ENCODE measurements around the gene FAM107B.
A peak's percentile ranks its signal among the peaks of the same experiment; 100 is the strongest.
"Not testable (repeated sequence)": the region's sequence is repeated elsewhere in the genome, so short reads cannot be mapped to it uniquely, and the experiment has no call there.

FAM107B gene

DNA sequence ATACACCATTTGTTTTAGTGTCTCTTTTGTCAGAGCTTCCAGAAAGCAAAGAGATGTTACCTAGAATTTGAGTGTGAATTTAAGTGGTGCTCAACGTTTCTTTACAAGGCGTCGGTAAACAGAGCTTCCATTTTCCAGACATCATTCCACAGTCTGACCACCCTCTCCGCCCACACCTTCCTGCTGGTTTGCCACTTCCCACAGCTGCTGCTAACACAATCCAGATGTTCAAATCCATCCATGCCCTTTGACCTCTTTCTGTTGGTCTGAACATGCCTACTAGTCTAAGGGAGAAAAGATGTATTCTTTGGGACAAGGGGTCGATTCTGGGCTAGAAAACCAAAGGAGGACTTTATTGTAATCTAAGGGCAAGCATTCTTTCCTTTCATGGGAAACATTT lies 86.1 kb downstream of the FAM107B start:
- H3K4me3 ChIP-seq (ENCODE audit: low read length) = no peak overlapping the region
- no peak overlapping the region for H3K27ac ChIP-seq (ENCODE audit: low read depth, low read length)
- H3K36me3 ChIP-seq (ENCODE audit: insufficient read depth, low read length) = no peaks in the 10 kb centered on the region
- H3K27me3 ChIP-seq (ENCODE audit: insufficient read depth, low read length) = no peaks in the 10 kb centered on the region
- H3K4me1 ChIP-seq (ENCODE audit: insufficient read depth, low read length) = no peaks in the 10 kb centered on the region
- 91% methylated on average over 5 of the region's 5 CpGs for WGBS
- no peak overlapping the region for H3K9ac ChIP-seq (ENCODE audit: low read depth, low read length)
- no peaks in the 10 kb centered on the region for H3K9me3 ChIP-seq (ENCODE audit: insufficient read depth, low read depth, low read length)

DNA sequence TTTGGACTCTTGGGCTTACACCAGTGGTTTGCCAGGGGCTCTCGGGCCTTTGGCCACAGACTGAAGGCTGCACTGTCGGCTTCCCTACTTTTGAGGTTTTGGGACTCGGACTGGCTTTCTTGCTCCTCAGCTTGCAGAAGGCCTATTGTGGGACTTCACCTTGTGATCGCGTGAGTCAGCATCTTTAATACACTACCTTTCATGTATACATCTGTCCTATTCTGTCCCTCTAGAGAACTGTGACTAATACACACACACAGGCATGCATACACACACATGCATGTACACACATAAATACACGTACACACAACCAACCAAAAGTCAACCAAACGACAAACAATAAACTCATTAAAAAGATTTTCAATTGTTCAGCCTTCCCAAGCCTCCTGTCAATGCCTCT lies 86.5 kb downstream of the FAM107B start:
- H3K4me3 ChIP-seq (ENCODE audit: low read length); H3K27me3 ChIP-seq (ENCODE audit: insufficient read depth, low read length); H3K27ac ChIP-seq (ENCODE audit: low read depth, low read length); H3K4me1 ChIP-seq (ENCODE audit: insufficient read depth, low read length); H3K9ac ChIP-seq (ENCODE audit: low read depth, low read length); H3K36me3 ChIP-seq (ENCODE audit: insufficient read depth, low read length); H3K9me3 ChIP-seq (ENCODE audit: insufficient read depth, low read depth, low read length): not testable (repeated sequence)
- 94% methylated on average over 7 of the region's 7 CpGs for WGBS

DNA sequence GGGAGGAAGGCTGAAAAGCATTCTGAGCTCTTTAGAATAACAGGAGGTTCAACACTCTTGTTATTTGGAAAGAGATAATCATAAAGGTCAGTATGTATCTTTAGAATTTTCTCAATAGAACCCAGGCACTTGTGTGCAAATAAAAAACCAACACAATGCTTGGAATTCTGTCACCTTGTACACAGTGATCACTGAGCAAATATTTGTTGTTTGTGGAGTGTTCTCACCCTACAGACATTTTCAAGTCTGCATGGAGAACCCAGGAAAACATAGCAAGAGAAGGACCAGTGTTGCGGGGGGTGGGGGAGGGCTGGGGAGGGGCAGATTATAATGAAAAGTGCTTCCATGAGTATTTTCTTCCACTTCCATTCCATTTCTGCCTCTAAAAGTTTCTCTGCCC lies 87.4 kb downstream of the FAM107B start:
- H3K9ac ChIP-seq (ENCODE audit: low read depth, low read length) = no peak overlapping the region
- no CpG with 5 or more reads among the region's 1 CpG for WGBS
- no peaks in the 10 kb centered on the region for H3K4me1 ChIP-seq (ENCODE audit: insufficient read depth, low read length)
- no peaks in the 10 kb centered on the region for H3K9me3 ChIP-seq (ENCODE audit: insufficient read depth, low read depth, low read length)
- H3K36me3 ChIP-seq (ENCODE audit: insufficient read depth, low read length) = no peaks in the 10 kb centered on the region
- no peaks in the 10 kb centered on the region for H3K27me3 ChIP-seq (ENCODE audit: insufficient read depth, low read length)
- no peak overlapping the region for H3K4me3 ChIP-seq (ENCODE audit: low read length)
- H3K27ac ChIP-seq (ENCODE audit: low read depth, low read length) = no peak overlapping the region

DNA sequence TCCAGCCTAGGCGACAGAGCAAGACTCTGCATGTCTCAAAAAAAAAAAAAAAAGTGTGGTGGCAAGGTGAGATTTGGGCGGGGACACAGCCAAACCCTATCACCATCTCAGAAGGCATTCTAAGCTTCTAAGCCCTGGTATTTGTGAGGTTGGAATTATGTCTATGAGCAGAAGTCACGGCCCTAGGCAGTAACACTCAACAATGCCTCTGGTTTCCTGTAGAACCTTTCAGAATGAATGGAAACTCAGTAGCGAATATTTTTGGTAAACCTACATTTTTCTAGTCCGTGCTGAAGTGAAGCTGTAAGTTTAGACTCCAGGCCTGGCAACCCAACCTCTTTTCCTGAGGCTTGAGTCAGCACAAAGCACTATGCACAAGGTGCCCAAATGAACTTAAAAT lies 88.3 kb downstream of the FAM107B start:
- Histone ChIP-seq H3K4me1 (ENCODE audit: insufficient read depth, low read length) (no peaks in the 10 kb centered on the region), H3K27ac (ENCODE audit: low read depth, low read length) (no peak overlapping the region), H3K9me3 (ENCODE audit: insufficient read depth, low read depth, low read length) (no peaks in the 10 kb centered on the region), H3K9ac (ENCODE audit: low read depth, low read length) (no peak overlapping the region), H3K4me3 (ENCODE audit: low read length) (no peak overlapping the region), H3K36me3 (ENCODE audit: insufficient read depth, low read length) (no peaks in the 10 kb centered on the region), H3K27me3 (ENCODE audit: insufficient read depth, low read length) (no peaks in the 10 kb centered on the region)
- WGBS = 96% methylated on average over 5 of the region's 5 CpGs

DNA sequence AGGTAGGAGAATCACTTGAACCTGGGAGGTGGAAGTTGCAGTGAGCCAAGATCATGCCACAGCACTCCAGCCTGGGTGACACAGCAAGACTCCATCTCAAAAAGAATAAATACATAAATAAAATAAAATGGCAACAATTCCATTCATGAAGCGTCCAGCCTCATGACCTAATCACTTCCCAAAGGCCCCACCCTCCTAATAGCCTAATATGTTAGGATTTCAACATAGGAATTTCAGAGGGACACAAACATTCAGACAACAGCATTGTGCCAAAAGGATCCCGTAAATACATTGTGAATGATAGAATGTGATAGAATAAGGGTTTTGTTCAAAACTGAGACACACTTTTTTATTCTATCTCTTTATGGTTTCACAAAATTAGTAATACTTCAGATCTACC lies 90.3 kb downstream of the FAM107B start:
- H3K27ac ChIP-seq (ENCODE audit: low read depth, low read length) = no peak overlapping the region
- no peaks in the 10 kb centered on the region for H3K4me1 ChIP-seq (ENCODE audit: insufficient read depth, low read length)
- WGBS = 77% methylated on average over 2 of the region's 2 CpGs
- no peaks in the 10 kb centered on the region for H3K9me3 ChIP-seq (ENCODE audit: insufficient read depth, low read depth, low read length)
- no peak overlapping the region for H3K4me3 ChIP-seq (ENCODE audit: low read length)
- no peaks in the 10 kb centered on the region for H3K27me3 ChIP-seq (ENCODE audit: insufficient read depth, low read length)
- no peak overlapping the region for H3K9ac ChIP-seq (ENCODE audit: low read depth, low read length)
- no peaks in the 10 kb centered on the region for H3K36me3 ChIP-seq (ENCODE audit: insufficient read depth, low read length)

DNA sequence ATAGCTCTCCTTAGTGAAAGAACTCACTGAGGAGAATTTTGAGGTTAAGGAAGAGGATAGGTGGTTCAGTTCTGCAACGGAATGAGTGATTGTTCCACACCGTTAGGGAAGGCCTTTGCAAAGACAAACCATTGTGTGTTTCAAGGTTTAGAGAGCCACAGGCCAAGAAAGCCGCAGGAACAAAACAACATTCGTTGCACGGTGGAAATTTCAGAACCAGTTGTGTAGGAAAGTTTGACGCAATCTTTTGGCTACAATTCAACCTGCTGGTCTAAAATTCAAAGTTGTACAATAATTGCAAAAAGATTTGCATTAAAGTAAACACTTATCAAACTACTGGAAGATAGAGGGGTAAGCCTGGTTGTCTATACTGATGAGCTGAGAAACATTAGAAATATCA lies 91.4 kb downstream of the FAM107B start:
- Histone ChIP-seq H3K4me3 (ENCODE audit: low read length) (no peak overlapping the region), H3K4me1 (ENCODE audit: insufficient read depth, low read length) (no peaks in the 10 kb centered on the region), H3K27me3 (ENCODE audit: insufficient read depth, low read length) (no peaks in the 10 kb centered on the region), H3K9me3 (ENCODE audit: insufficient read depth, low read depth, low read length) (no peaks in the 10 kb centered on the region), H3K27ac (ENCODE audit: low read depth, low read length) (no peak overlapping the region), H3K9ac (ENCODE audit: low read depth, low read length) (no peak overlapping the region), H3K36me3 (ENCODE audit: insufficient read depth, low read length) (no peaks in the 10 kb centered on the region)
- WGBS = 92% methylated on average over 6 of the region's 6 CpGs

DNA sequence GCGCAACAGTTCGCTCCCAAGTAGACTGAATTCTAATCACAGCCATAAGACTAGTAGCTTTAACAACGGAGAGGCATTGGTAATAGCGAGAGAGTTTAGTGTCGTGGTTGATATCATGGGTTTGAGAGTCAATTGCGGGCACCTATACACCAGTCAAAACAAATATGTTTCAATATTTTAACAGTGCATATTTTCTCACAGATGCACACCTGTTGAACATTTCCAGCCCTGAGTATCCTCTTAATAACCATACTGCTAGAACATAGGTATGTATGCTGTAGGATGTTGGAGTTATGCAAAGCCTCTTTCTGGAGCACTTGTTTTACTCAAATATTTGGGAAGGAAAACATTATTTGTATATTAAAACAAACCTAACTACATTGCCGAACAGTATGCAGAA lies 92.9 kb downstream of the FAM107B start:
- H3K36me3 ChIP-seq (ENCODE audit: insufficient read depth, low read length) = no peaks in the 10 kb centered on the region
- no peak overlapping the region for H3K9ac ChIP-seq (ENCODE audit: low read depth, low read length)
- H3K4me1 ChIP-seq (ENCODE audit: insufficient read depth, low read length) = no peaks in the 10 kb centered on the region
- no peak overlapping the region for H3K27ac ChIP-seq (ENCODE audit: low read depth, low read length)
- no peaks in the 10 kb centered on the region for H3K9me3 ChIP-seq (ENCODE audit: insufficient read depth, low read depth, low read length)
- no peaks in the 10 kb centered on the region for H3K27me3 ChIP-seq (ENCODE audit: insufficient read depth, low read length)
- H3K4me3 ChIP-seq (ENCODE audit: low read length) = no peak overlapping the region
- 99% methylated on average over 7 of the region's 7 CpGs for WGBS

DNA sequence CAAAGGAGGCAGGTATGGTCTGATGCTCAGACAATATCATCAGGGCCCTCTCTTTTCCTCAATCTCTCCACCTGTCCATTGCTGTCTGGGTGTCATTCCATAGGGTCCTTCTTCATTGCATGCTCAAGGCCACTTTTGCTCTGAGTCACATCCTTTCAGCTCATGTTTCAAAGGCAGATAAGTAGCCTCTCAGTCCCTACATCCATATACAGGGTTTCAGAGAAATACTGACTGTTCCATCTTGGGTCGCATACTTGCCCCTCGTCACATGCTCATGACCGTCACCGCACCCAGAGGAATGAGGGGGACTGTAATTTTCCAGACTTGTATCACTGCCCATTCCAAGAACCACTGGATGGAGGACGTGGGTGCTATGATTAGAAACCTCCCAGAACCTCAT lies 93.4 kb downstream of the FAM107B start:
- Histone ChIP-seq H3K36me3 (ENCODE audit: insufficient read depth, low read length) (no peaks in the 10 kb centered on the region), H3K4me1 (ENCODE audit: insufficient read depth, low read length) (no peaks in the 10 kb centered on the region), H3K9ac (ENCODE audit: low read depth, low read length) (no peak overlapping the region), H3K9me3 (ENCODE audit: insufficient read depth, low read depth, low read length) (no peaks in the 10 kb centered on the region), H3K27me3 (ENCODE audit: insufficient read depth, low read length) (no peaks in the 10 kb centered on the region), H3K27ac (ENCODE audit: low read depth, low read length) (no peak overlapping the region), H3K4me3 (ENCODE audit: low read length) (no peak overlapping the region)
- 96% methylated on average over 5 of the region's 5 CpGs for WGBS

DNA sequence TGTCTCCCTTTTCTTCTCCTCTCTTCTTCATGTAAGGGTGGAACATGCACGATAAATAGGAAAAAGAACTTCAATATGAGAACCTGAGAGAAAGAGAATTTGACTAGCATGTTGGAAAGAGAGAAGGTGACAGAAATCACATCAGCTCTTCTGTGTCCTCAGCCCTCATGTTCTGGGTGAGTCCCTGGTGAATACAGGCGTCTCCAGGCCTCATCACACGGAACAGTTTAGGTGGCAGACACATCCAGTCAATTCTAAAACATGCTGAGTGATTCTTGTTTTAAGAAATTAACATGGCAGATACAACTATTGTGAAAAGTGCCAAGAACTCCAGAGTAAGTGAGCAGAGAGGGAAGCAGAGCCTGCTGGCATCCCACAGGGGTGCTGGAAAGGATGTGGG lies 96.1 kb downstream of the FAM107B start:
- H3K27ac ChIP-seq (ENCODE audit: low read depth, low read length) = no peak overlapping the region
- H3K4me1 ChIP-seq (ENCODE audit: insufficient read depth, low read length) = peaks cover 11% of the 10 kb centered on the region
- no peak overlapping the region for H3K4me3 ChIP-seq (ENCODE audit: low read length)
- no peak overlapping the region for H3K9ac ChIP-seq (ENCODE audit: low read depth, low read length)
- no peaks in the 10 kb centered on the region for H3K36me3 ChIP-seq (ENCODE audit: insufficient read depth, low read length)
- no peaks in the 10 kb centered on the region for H3K9me3 ChIP-seq (ENCODE audit: insufficient read depth, low read depth, low read length)
- 98% methylated on average over 3 of the region's 3 CpGs for WGBS
- no peaks in the 10 kb centered on the region for H3K27me3 ChIP-seq (ENCODE audit: insufficient read depth, low read length)

DNA sequence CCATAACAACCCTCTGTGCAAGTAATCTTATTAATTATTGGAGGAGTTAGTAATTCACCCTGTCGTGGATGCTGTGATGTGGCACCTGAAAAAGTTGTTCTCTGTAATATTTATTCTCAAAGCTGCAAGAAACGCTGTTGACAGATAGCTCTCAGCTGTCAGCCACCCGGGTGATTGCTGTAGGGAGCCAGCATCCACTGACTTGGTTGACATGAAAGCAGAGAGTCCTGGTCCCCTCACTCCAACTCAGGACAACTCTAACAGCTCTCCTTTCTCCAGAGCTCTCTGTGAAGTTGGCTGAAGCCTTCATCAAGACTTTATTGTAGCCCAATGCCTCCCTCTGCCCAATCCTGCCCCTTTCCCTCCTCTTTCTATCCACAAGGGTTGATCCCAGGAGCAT lies 98.0 kb downstream of the FAM107B start:
- H3K4me1 ChIP-seq (ENCODE audit: insufficient read depth, low read length) = peaks cover 17% of the 10 kb centered on the region
- H3K4me3 ChIP-seq (ENCODE audit: low read length) = no peak overlapping the region
- 93% methylated on average over 3 of the region's 3 CpGs for WGBS
- H3K9ac ChIP-seq (ENCODE audit: low read depth, low read length) = no peak overlapping the region
- no peaks in the 10 kb centered on the region for H3K36me3 ChIP-seq (ENCODE audit: insufficient read depth, low read length)
- no peak overlapping the region for H3K27ac ChIP-seq (ENCODE audit: low read depth, low read length)
- H3K9me3 ChIP-seq (ENCODE audit: insufficient read depth, low read depth, low read length) = no peaks in the 10 kb centered on the region
- no peaks in the 10 kb centered on the region for H3K27me3 ChIP-seq (ENCODE audit: insufficient read depth, low read length)

DNA sequence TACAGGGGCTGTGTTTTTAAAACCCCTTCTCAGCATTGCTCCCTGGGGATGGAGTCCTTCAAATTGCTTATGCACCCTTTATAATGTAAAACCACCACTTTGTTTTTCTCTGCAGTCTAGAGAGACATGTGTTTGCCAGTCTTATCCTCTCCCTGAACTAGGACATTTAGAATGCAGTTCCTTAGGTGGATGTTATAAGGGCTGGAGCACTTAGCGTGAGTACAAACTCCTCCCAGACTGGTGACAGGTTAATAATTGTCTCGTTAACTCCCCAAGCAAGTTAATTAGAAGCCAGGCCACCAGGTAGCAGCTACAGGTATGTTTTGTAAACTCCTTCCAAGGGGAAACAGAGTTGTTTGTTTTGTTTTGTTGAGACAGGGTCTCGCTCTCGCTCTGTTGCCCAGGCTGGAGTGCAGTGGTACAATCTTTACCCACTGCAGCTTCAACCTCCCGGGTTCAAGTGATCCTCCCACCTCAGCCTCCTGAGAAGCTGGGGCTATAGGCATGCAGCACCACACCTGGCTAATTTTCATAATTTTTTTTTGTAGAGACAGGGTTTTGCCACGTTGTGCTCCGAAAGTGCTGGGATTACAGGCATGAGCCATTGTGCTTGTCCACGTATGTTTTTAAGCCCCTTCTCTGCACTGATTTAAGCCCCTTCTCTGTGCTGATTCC lies 100.2 kb downstream of the FAM107B start:
- H3K27me3 ChIP-seq (ENCODE audit: insufficient read depth, low read length) = no peaks in the 10 kb centered on the region
- H3K9me3 ChIP-seq (ENCODE audit: insufficient read depth, low read depth, low read length) = peaks cover 9% of the 10 kb centered on the region; the same call in 1 of the 2 replicates
- 59% methylated on average over 8 of the region's 8 CpGs for WGBS
- peak overlapping the region; percentile 32; the same call in 1 of the 2 replicates for H3K27ac ChIP-seq (ENCODE audit: low read depth, low read length)
- H3K4me3 ChIP-seq (ENCODE audit: low read length) = no peak overlapping the region
- no peak overlapping the region for H3K9ac ChIP-seq (ENCODE audit: low read depth, low read length)
- no peaks in the 10 kb centered on the region for H3K36me3 ChIP-seq (ENCODE audit: insufficient read depth, low read length)
- H3K4me1 ChIP-seq (ENCODE audit: insufficient read depth, low read length) = peaks cover 17% of the 10 kb centered on the region
